ENCODE data around the gene WNT6. TPM values are rescaled to one million over a fixed set of nuclear protein-coding genes. Genes with fewer than 3 reads are reported as not detected.

WNT6 gene
- total RNA-seq, 1 experiment from 2014 or later = 1.4 TPM

DNA sequence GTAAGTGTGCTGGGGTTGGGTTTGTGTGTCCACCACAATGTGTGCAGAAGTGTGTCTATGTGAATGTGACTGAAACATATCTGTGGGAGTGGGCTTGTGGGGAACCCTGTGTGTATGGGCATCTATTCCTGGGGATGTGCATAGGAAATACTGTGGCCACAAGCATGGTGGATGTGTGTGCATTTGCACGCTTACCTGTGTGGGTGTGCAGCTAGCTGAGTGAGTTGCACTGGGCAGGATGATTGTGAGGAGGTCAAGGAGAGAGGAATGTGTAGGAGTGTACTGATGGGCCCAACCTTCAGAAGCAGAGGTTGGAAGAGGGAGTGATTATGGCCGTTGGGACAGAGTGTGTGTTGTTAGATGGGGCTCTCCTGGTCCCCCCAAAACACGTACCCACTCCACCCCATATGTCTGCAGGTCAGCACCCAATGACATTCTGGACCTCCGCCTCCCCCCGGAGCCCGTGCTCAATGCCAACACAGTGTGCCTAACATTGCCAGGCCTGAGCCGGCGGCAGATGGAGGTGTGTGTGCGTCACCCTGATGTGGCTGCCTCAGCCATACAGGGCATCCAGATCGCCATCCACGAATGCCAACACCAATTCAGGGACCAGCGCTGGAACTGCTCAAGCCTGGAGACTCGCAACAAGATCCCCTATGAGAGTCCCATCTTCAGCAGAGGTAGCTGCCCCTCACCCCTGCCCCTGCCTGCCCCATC, 22.3 kb downstream of the WNT6 start:
- peaks cover 19 to 32% of the 10 kb centered on the region in 2 experiments for H3K4me1 ChIP-seq (ENCODE audit: control insufficient read depth in 1 of 2, insufficient read depth in 2 of 2, low read length in 2 of 2)
- no peak for TF ChIP-seq EZH2 (IDR thresholded peaks at IDR 0.05)
- no peak for TF ChIP-seq FOSL1 (IDR thresholded peaks at IDR 0.05; ENCODE audit: low read depth)
- no peak for TF ChIP-seq YY1 (IDR thresholded peaks at IDR 0.05; ENCODE audit: extremely low read depth, insufficient replicate concordance, low read depth, low read length)
- no peak for TF ChIP-seq POLR2AphosphoS5 (IDR thresholded peaks at IDR 0.05; ENCODE audit: low read depth, low read length)
- TF ChIP-seq JUND (IDR thresholded peaks at IDR 0.05) = no peak
- no peak for TF ChIP-seq TCF7L2 (IDR thresholded peaks at IDR 0.05; ENCODE audit: borderline replicate concordance, extremely low read depth, insufficient read depth, insufficient read length)
- TF ChIP-seq CBX3 (IDR thresholded peaks at IDR 0.05; ENCODE audit: low read depth) = no peak
- no peak for TF ChIP-seq ZNF274 (IDR thresholded peaks at IDR 0.05; ENCODE audit: low read depth, low read length)
- no peak for TF ChIP-seq CEBPB (IDR thresholded peaks at IDR 0.05; ENCODE audit: low read depth)
- no peak for TF ChIP-seq SIN3A (IDR thresholded peaks at IDR 0.05; ENCODE audit: low read depth)
- no peak for TF ChIP-seq EGR1 (IDR thresholded peaks at IDR 0.05; ENCODE audit: low read depth)
- TF ChIP-seq EZH2phosphoT487 (IDR thresholded peaks at IDR 0.05; ENCODE audit: borderline replicate concordance) = no peak
- TF ChIP-seq POLR2A (IDR thresholded peaks at IDR 0.05; ENCODE audit: borderline replicate concordance, extremely low read depth, insufficient read depth, insufficient read length) = no peak
- TF ChIP-seq, protein P1, sequence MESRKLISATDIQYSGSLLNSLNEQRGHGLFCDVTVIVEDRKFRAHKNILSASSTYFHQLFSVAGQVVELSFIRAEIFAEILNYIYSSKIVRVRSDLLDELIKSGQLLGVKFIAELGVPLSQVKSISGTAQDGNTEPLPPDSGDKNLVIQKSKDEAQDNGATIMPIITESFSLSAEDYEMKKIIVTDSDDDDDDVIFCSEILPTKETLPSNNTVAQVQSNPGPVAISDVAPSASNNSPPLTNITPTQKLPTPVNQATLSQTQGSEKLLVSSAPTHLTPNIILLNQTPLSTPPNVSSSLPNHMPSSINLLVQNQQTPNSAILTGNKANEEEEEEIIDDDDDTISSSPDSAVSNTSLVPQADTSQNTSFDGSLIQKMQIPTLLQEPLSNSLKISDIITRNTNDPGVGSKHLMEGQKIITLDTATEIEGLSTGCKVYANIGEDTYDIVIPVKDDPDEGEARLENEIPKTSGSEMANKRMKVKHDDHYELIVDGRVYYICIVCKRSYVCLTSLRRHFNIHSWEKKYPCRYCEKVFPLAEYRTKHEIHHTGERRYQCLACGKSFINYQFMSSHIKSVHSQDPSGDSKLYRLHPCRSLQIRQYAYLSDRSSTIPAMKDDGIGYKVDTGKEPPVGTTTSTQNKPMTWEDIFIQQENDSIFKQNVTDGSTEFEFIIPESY (IDR thresholded peaks at IDR 0.05; ENCODE audit: extremely low read depth, insufficient replicate concordance, low read length) = no peak
- TF ChIP-seq, protein P2, sequence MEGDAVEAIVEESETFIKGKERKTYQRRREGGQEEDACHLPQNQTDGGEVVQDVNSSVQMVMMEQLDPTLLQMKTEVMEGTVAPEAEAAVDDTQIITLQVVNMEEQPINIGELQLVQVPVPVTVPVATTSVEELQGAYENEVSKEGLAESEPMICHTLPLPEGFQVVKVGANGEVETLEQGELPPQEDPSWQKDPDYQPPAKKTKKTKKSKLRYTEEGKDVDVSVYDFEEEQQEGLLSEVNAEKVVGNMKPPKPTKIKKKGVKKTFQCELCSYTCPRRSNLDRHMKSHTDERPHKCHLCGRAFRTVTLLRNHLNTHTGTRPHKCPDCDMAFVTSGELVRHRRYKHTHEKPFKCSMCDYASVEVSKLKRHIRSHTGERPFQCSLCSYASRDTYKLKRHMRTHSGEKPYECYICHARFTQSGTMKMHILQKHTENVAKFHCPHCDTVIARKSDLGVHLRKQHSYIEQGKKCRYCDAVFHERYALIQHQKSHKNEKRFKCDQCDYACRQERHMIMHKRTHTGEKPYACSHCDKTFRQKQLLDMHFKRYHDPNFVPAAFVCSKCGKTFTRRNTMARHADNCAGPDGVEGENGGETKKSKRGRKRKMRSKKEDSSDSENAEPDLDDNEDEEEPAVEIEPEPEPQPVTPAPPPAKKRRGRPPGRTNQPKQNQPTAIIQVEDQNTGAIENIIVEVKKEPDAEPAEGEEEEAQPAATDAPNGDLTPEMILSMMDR (IDR thresholded peaks at IDR 0.05 in 2 of 3, conservative IDR thresholded peaks at IDR 0.05 in 1 of 3; ENCODE audit: borderline replicate concordance in 1 of 3, insufficient read depth in 1 of 3, low read depth in 2 of 3, low read length in 2 of 3) = no peak
- TF ChIP-seq ELF1 (IDR thresholded peaks at IDR 0.05; ENCODE audit: borderline replicate concordance, low read depth) = no peak
- no peak for TF ChIP-seq ZFX (IDR thresholded peaks at IDR 0.05)
- TF ChIP-seq RAD21 (IDR thresholded peaks at IDR 0.05; ENCODE audit: low read depth) = no peak
- no peaks in the 10 kb centered on the region for H3K79me2 ChIP-seq (ENCODE audit: insufficient read depth, low read length)
- CTCF ChIA-PET = interaction anchor here (15.1 kb wide), 1 partner anchor 13 kb away, joined by 278 read pairs; no protein-coding TSS in a partner anchor
- H3K4me2 ChIP-seq (ENCODE audit: low read length) = no peak overlapping the region
- H3K4me3 ChIP-seq (replicated peaks in 1 of 2; ENCODE audit: low read depth in 1 of 2, low read length in 2 of 2) = no peak overlapping the region
- H3K9ac ChIP-seq (ENCODE audit: low read length) = no peak overlapping the region
- H3K36me3 ChIP-seq (ENCODE audit: control insufficient read depth in 1 of 2, insufficient read depth in 2 of 2, low read length in 2 of 2) = no peaks in the 10 kb centered on the region
- ATAC-seq = no peak
- no peaks in the 10 kb centered on the region for H4K20me1 ChIP-seq (ENCODE audit: insufficient read depth)
- no peak overlapping the region for H2AFZ ChIP-seq (ENCODE audit: low read depth, low read length, poor library complexity, severe bottlenecking)
- RAD21 ChIA-PET (ENCODE audit: low non-redundant PET in 1 of 2, low total read pairs in 2 of 2, uncharacterized antibody in 2 of 2, unreplicated experiment in 2 of 2) = no interaction called here
- no peaks in the 10 kb centered on the region for H3K27me3 ChIP-seq (ENCODE audit: insufficient read depth, low read length)
- no peaks in the 10 kb centered on the region for H3K9me2 ChIP-seq (ENCODE audit: insufficient read depth)
- DNase-seq (ENCODE audit: low read depth, low spot score) = no peak
- no TSS peak for BruUV-seq (replicated peaks)
- POLR2A ChIA-PET = no interaction called here
- H3K9me3 ChIP-seq (ENCODE audit: control insufficient read depth in 1 of 2, insufficient read depth in 1 of 2, low read depth in 1 of 2, low read length in 2 of 2) = no peaks in the 10 kb centered on the region
- no peak overlapping the region for H3K27ac ChIP-seq (ENCODE audit: low read depth, low read length)
- intact Hi-C loops (cut with micrococcal nuclease) = no loop called here

Data from HCT116 (cell line).